K562 (cell line): ENCODE data around the gene CHRNE. TPM values are rescaled to one million over a fixed set of nuclear protein-coding genes. Genes with fewer than 3 reads are reported as not detected.

Source experiments
- ATAC-seq: fragments of 200-7000 bp; cut with Tn5 transposase; 3 replicates; pipeline ENCODE4 v1.9.1; 2020; ENCODE audit warnings: moderate library complexity
- BruUV-seq: library from RNA; stranded (reverse); fragments of 400-500 nt; replicated peaks from 2 replicates; lab custom pipeline; 2021; lab: Mats Ljungman, UMichigan
- CTCF ChIA-PET: fragments of 300-600 bp; formaldehyde crosslinking; extraction: SDS; loops from one replicate; lab custom pipeline; 2021; ENCODE audit warnings: low intra/inter-chr PET ratio; lab: Yijun Ruan, JAX
- POLR2A ChIA-PET: fragments of 300-600, 350-650 bp; sonication (Branson Sonifier 250); formaldehyde crosslinking; extraction: SDS; loops from one replicate; lab custom pipeline; 2021; ENCODE audit warnings: antibody characterized with exemption, inconsistent platforms; lab: Yijun Ruan, JAX
- DNase-seq, 4 experiments: peaks; one replicate each; pipeline versions ENCODE4 v3.0.0 to v3.0.0-alpha.2; 2011 to 2018; ENCODE audit warnings: low spot score in 3 of 4, mixed read lengths in 3 of 4; ENCODE audit errors: extremely low read depth in 1 of 4
- FAIRE-seq: peaks from 2 replicates; lab custom pipeline; 2011; peaks lifted over from hg19 to GRCh38; lab: Jason Lieb, UNC
- H2AFZ ChIP-seq: 2 replicates; pipeline ENCODE4 v1.6.0; 2011; ENCODE audit warnings: low read depth, low read length, control low read depth, inconsistent platforms
- H3K27ac ChIP-seq: fragments of 200-600 bp; 3 replicates; pipeline ENCODE4 v1.8.0; 2011; ENCODE audit warnings: low read depth, mild to moderate bottlenecking, control low read depth, inconsistent platforms, low read length, moderate library complexity, mixed read lengths; ENCODE audit errors: extremely low read depth
- H3K27me3 ChIP-seq, 2 experiments: fragments of 300-600 bp in 1 of 2; 2 replicates in 1 of 2; 3 replicates in 1 of 2; pipeline versions ENCODE4 v1.6.0 to v1.8.0; 2011; ENCODE audit warnings: inconsistent platforms in 2 of 2, low read length in 2 of 2, mild to moderate bottlenecking in 1 of 2, mixed read lengths in 1 of 2, moderate library complexity in 1 of 2; ENCODE audit not compliant: control insufficient read depth in 2 of 2, insufficient read depth in 2 of 2
- H3K36me3 ChIP-seq: fragments of 300-600 bp; 3 replicates; pipeline ENCODE4 v1.8.0; 2011; ENCODE audit warnings: mild to moderate bottlenecking, low read length, inconsistent platforms; ENCODE audit not compliant: control insufficient read depth, insufficient read depth
- H3K4me1 ChIP-seq, 2 experiments: fragments of 200-600 bp in 1 of 2; replicated peaks in 1 of 2; 2 replicates in 1 of 2; 3 replicates in 1 of 2; pipeline versions ENCODE4 v1.5.1 to v1.8.0; 2011; ENCODE audit warnings: inconsistent platforms in 2 of 2, low read length in 2 of 2, mild to moderate bottlenecking in 1 of 2, mixed read lengths in 1 of 2, moderate library complexity in 1 of 2; ENCODE audit not compliant: control insufficient read depth in 2 of 2, insufficient read depth in 2 of 2
- H3K4me2 ChIP-seq: 2 replicates; pipeline ENCODE4 v1.6.1; 2011; ENCODE audit warnings: low read length, control low read depth, inconsistent platforms, mixed read lengths; ENCODE audit not compliant: insufficient read depth
- H3K4me3 ChIP-seq: fragments of 200-600 bp; sonication (generic), shearing (Covaris generic); 2 replicates; pipeline ENCODE4 v1.5.1; 2016; ENCODE audit warnings: control low read depth, inconsistent platforms
- H3K79me2 ChIP-seq: fragments of 200-600 bp; 3 replicates; pipeline ENCODE4 v1.8.0; 2011; ENCODE audit warnings: low read length, inconsistent platforms; ENCODE audit not compliant: control insufficient read depth, insufficient read depth
- H3K9ac ChIP-seq, 2 experiments: 2 replicates each; pipeline versions ENCODE4 v1.6.0 to v1.6.1; 2011; ENCODE audit warnings: low read depth in 2 of 2, low read length in 2 of 2, control low read depth in 1 of 2, inconsistent platforms in 1 of 2, mild to moderate bottlenecking in 1 of 2, mixed read lengths in 1 of 2; ENCODE audit not compliant: insufficient read depth in 1 of 2
- H3K9me1 ChIP-seq: one replicate; pipeline ENCODE4 v1.6.0; 2011; ENCODE audit warnings: inconsistent platforms, mild to moderate bottlenecking, low read length, moderate library complexity; ENCODE audit not compliant: control insufficient read depth, insufficient read depth
- H3K9me3 ChIP-seq: replicated peaks from 2 replicates; pipeline ENCODE4 v1.5.1; 2011; ENCODE audit warnings: low read depth, low read length, inconsistent platforms; ENCODE audit not compliant: control insufficient read depth, insufficient read depth
- H4K20me1 ChIP-seq: replicated peaks from 2 replicates; pipeline ENCODE4 v1.6.1; 2011; ENCODE audit warnings: low read length, inconsistent platforms, mixed read lengths; ENCODE audit not compliant: control insufficient read depth, insufficient read depth
- HCFC1 ChIP-seq: IDR thresholded peaks from 2 replicates; pipeline ENCODE4 v1.6.1; 2012; ENCODE audit warnings: low read depth, low read length, improper control_type of control experiment
- HDAC1 ChIP-seq, 2 experiments: fragments of 450-650 bp; IDR thresholded peaks; 2 replicates each; pipeline ENCODE4 v1.6.1; 2016 to 2017; ENCODE audit warnings: inconsistent platforms in 1 of 2, mild to moderate bottlenecking in 1 of 2, moderate library complexity in 1 of 2
- PHF20 ChIP-seq: fragments of 450-650 bp; IDR thresholded peaks from 2 replicates; pipeline ENCODE4 v1.6.1; 2018; ENCODE audit not compliant: partially characterized antibody
- PHF21A ChIP-seq: fragments of 450-650 bp; IDR thresholded peaks from 2 replicates; pipeline ENCODE4 v1.6.1; 2017; ENCODE audit warnings: low read depth, borderline replicate concordance
- PTRF ChIP-seq: fragments of 450-650 bp; IDR thresholded peaks from 2 replicates; pipeline ENCODE4 v1.6.1; 2016; ENCODE audit warnings: mild to moderate bottlenecking, missing genetic modification characterization, missing compliant biosample characterization
- TAL1 ChIP-seq: fragments of 450-650 bp; IDR thresholded peaks from 2 replicates; pipeline ENCODE4 v1.6.1; 2016; ENCODE audit warnings: mild to moderate bottlenecking
- TFAP4 ChIP-seq: sonication (generic); formaldehyde crosslinking; IDR thresholded peaks from 2 replicates; pipeline ENCODE4 v1.8.0; 2022; ENCODE audit warnings: missing genetic modification reagents, mild to moderate bottlenecking, moderate library complexity, borderline replicate concordance
- WGBS: fragments of 100-300 bp; shearing (Covaris generic); methylation state at CpG from one replicate; pipeline ENCODE4 v1.1.6; 2016; ENCODE audit warnings: low coverage, mixed read lengths; ENCODE audit not compliant: insufficient coverage; ENCODE audit errors: missing lambda C conversion rate; 5-methylcytosine and 5-hydroxymethylcytosine counted together
- in situ Hi-C: fragments of 300-500 bp; cut with MboI; formaldehyde crosslinking; loops from 4 replicates; pipeline ENCODE4 v1.15.0; 2018; ENCODE audit warnings: inconsistent platforms, mixed read lengths
- intact Hi-C: fragments of 100-400 bp; cut with micrococcal nuclease; formaldehyde crosslinking; loops from 2 replicates; pipeline ENCODE4 v1.14.2; 2022
- polyA plus RNA-seq, 8 experiments: library from polyadenylated mRNA; depleted of rRNA in 4 of 8; stranded (reverse) in 5 of 8; unstranded in 3 of 8; fragments of >200 nt; fragmentation: Nextera tagmentation in 2 of 8; fragmentation: Illumina TruSeq in 1 of 8; extraction: Ambion mirVana in 2 of 8; extraction: Trizol in 1 of 8; gene quantifications; 2 replicates each; pipeline versions ENCODE4 v1.2.1 to v1.2.3, GENCODE V29; 2011 to 2014; ENCODE audit warnings: inconsistent platforms in 1 of 8, missing spikeins in 1 of 8
- total RNA-seq, 7 experiments: library from RNA; depleted of rRNA in 6 of 7; stranded (reverse); fragments of >200 nt in 6 of 7; fragmentation: Illumina TruSeq in 2 of 7; extraction: Trizol in 2 of 7; gene quantifications; 2 replicates each; pipeline versions ENCODE4 v1.2.1 to v1.2.3, GENCODE V29; 2011 to 2021; ENCODE audit warnings: low replicate concordance in 1 of 7
- TF ChIP-seq, protein P1 (sequence below): fragments of 450-650 bp; IDR thresholded peaks from 2 replicates; pipeline ENCODE4 v1.6.1; 2016; ENCODE audit warnings: mild to moderate bottlenecking, moderate library complexity

Gene CHRNE
- total and polyA plus RNA-seq, 9 of the 15 experiments (the other 6 are each of a cell fraction or from before 2014, with no cell fraction given) = not detected

GRCh38 chr17:4908711-4909496 is 6.0 kb upstream of the CHRNE start:
- Histone ChIP-seq H3K79me2 (no peaks in the 10 kb centered on the region), H3K27me3 (no peaks in the 10 kb centered on the region; a peak in 1 of 5 replicates), H3K4me2 (peak overlapping the region; percentile 25; the same call in 1 of the 2 replicates), H3K4me1 (peaks cover 3 to 12% of the 10 kb centered on the region in 2 experiments; a peak in 4 of 5 replicates), H3K36me3 (no peaks in the 10 kb centered on the region), H4K20me1 (no peaks in the 10 kb centered on the region), H3K27ac (no peak overlapping the region; the same call in 2 of the 3 replicates), H3K9me3 (no peaks in the 10 kb centered on the region), H3K4me3 (no peak overlapping the region), H3K9me1 (no peaks in the 10 kb centered on the region), H2AFZ (peak overlapping the region; percentile 95), H3K9ac (peak overlapping the region in 1 of 2 experiments; percentile 58; a peak in 1 of 4 replicates)
- FAIRE-seq = peak; percentile 78
- POLR2A ChIA-PET = interaction anchor here (0.6 to 1.2 kb wide), 7 partner anchors 9 to 111 kb away, joined by 3 to 5 read pairs (median 3); partner anchors contain the start of genes C17orf107 and CAMTA2
- 26% methylated on average over 15 of the region's 20 CpGs for WGBS
- no TSS peak for BruUV-seq
- in situ Hi-C loops = no loop called here
- CTCF ChIA-PET = interaction anchor here (0.9 to 1.3 kb wide), 2 partner anchors 78 to 154 kb away, joined by 3 read pairs; no protein-coding TSS in a partner anchor
- intact Hi-C loops = loop anchor here (1.0 to 10.0 kb wide), 2 partner anchors 56 to 153 kb away; partner anchors contain the start of gene SPAG7
- peak; percentile 55 to 80 (median 68) for DNase-seq
- peak; percentile 99 for ATAC-seq
- TF ChIP-seq PHF21A (no peak), PTRF (tag) (no peak), PHF20 (peak; percentile 40), HDAC1 (IDR thresholded peaks at IDR 0.05) (peak in 1 of 2 experiments; percentile 68; a peak in 2 of 4 replicates), TFAP4 (CRISPR knock-in tag) (peak; percentile 96), HCFC1 (no peak), TAL1 (no peak)
- TF ChIP-seq, protein P1, sequence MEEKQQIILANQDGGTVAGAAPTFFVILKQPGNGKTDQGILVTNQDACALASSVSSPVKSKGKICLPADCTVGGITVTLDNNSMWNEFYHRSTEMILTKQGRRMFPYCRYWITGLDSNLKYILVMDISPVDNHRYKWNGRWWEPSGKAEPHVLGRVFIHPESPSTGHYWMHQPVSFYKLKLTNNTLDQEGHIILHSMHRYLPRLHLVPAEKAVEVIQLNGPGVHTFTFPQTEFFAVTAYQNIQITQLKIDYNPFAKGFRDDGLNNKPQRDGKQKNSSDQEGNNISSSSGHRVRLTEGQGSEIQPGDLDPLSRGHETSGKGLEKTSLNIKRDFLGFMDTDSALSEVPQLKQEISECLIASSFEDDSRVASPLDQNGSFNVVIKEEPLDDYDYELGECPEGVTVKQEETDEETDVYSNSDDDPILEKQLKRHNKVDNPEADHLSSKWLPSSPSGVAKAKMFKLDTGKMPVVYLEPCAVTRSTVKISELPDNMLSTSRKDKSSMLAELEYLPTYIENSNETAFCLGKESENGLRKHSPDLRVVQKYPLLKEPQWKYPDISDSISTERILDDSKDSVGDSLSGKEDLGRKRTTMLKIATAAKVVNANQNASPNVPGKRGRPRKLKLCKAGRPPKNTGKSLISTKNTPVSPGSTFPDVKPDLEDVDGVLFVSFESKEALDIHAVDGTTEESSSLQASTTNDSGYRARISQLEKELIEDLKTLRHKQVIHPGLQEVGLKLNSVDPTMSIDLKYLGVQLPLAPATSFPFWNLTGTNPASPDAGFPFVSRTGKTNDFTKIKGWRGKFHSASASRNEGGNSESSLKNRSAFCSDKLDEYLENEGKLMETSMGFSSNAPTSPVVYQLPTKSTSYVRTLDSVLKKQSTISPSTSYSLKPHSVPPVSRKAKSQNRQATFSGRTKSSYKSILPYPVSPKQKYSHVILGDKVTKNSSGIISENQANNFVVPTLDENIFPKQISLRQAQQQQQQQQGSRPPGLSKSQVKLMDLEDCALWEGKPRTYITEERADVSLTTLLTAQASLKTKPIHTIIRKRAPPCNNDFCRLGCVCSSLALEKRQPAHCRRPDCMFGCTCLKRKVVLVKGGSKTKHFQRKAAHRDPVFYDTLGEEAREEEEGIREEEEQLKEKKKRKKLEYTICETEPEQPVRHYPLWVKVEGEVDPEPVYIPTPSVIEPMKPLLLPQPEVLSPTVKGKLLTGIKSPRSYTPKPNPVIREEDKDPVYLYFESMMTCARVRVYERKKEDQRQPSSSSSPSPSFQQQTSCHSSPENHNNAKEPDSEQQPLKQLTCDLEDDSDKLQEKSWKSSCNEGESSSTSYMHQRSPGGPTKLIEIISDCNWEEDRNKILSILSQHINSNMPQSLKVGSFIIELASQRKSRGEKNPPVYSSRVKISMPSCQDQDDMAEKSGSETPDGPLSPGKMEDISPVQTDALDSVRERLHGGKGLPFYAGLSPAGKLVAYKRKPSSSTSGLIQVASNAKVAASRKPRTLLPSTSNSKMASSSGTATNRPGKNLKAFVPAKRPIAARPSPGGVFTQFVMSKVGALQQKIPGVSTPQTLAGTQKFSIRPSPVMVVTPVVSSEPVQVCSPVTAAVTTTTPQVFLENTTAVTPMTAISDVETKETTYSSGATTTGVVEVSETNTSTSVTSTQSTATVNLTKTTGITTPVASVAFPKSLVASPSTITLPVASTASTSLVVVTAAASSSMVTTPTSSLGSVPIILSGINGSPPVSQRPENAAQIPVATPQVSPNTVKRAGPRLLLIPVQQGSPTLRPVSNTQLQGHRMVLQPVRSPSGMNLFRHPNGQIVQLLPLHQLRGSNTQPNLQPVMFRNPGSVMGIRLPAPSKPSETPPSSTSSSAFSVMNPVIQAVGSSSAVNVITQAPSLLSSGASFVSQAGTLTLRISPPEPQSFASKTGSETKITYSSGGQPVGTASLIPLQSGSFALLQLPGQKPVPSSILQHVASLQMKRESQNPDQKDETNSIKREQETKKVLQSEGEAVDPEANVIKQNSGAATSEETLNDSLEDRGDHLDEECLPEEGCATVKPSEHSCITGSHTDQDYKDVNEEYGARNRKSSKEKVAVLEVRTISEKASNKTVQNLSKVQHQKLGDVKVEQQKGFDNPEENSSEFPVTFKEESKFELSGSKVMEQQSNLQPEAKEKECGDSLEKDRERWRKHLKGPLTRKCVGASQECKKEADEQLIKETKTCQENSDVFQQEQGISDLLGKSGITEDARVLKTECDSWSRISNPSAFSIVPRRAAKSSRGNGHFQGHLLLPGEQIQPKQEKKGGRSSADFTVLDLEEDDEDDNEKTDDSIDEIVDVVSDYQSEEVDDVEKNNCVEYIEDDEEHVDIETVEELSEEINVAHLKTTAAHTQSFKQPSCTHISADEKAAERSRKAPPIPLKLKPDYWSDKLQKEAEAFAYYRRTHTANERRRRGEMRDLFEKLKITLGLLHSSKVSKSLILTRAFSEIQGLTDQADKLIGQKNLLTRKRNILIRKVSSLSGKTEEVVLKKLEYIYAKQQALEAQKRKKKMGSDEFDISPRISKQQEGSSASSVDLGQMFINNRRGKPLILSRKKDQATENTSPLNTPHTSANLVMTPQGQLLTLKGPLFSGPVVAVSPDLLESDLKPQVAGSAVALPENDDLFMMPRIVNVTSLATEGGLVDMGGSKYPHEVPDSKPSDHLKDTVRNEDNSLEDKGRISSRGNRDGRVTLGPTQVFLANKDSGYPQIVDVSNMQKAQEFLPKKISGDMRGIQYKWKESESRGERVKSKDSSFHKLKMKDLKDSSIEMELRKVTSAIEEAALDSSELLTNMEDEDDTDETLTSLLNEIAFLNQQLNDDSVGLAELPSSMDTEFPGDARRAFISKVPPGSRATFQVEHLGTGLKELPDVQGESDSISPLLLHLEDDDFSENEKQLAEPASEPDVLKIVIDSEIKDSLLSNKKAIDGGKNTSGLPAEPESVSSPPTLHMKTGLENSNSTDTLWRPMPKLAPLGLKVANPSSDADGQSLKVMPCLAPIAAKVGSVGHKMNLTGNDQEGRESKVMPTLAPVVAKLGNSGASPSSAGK = no peak
